H1 (cell line): ENCODE data around the gene KRT81. TPM values are rescaled to one million over a fixed set of nuclear protein-coding genes. Genes with fewer than 3 reads are reported as not detected.

Experiments used
- CTCF ChIA-PET: fragments of 300-600 bp; sonication (Branson Sonifier 250); formaldehyde crosslinking; loops from one replicate; lab custom pipeline; 2021; ENCODE audit not compliant: partially characterized antibody; lab: Charles Lee
- POLR2A ChIA-PET: fragments of 300-600 bp; sonication (Branson Sonifier 250); formaldehyde crosslinking; loops from one replicate; lab custom pipeline; 2021; ENCODE audit warnings: inconsistent platforms; ENCODE audit not compliant: partially characterized antibody; lab: Charles Lee
- DNase-seq, 2 experiments: peaks; one replicate each; pipeline versions ENCODE4 v3.0.0 to v3.0.0-alpha.2; 2010 to 2022; ENCODE audit warnings: low spot score in 2 of 2, low read depth in 1 of 2, mixed read lengths in 1 of 2
- FAIRE-seq: peaks from 2 replicates; lab custom pipeline; 2011; peaks lifted over from hg19 to GRCh38; lab: Jason Lieb, UNC
- H2AFZ ChIP-seq: 2 replicates; pipeline ENCODE4 v1.8.1; 2012; ENCODE audit warnings: low read length, inconsistent platforms
- H2AK5ac ChIP-seq: 2 replicates; pipeline ENCODE4 v1.6.1; 2013; ENCODE audit warnings: low read depth, low read length
- H2BK120ac ChIP-seq: replicated peaks from 2 replicates; pipeline ENCODE3; 2013; ENCODE audit warnings: low read depth, low read length, inconsistent platforms
- H2BK12ac ChIP-seq: 2 replicates; pipeline ENCODE4 v1.6.1; 2013; ENCODE audit warnings: low read depth, low read length
- H2BK15ac ChIP-seq: 2 replicates; pipeline ENCODE4 v1.6.1; 2013; ENCODE audit warnings: low read length
- H2BK20ac ChIP-seq: 2 replicates; pipeline ENCODE4 v1.6.1; 2013; ENCODE audit warnings: low read length
- H2BK5ac ChIP-seq: 2 replicates; pipeline ENCODE4 v1.6.1; 2013; ENCODE audit warnings: low read depth, low read length
- H3K14ac ChIP-seq: 2 replicates; pipeline ENCODE4 v1.6.1; 2013; ENCODE audit warnings: inconsistent platforms; ENCODE audit not compliant: insufficient read length
- H3K18ac ChIP-seq: 2 replicates; pipeline ENCODE4 v1.6.1; 2013; ENCODE audit warnings: low read length; ENCODE audit errors: extremely low read depth
- H3K23ac ChIP-seq: 2 replicates; pipeline ENCODE4 v1.6.1; 2013; ENCODE audit warnings: inconsistent platforms; ENCODE audit not compliant: insufficient read length
- H3K23me2 ChIP-seq: 2 replicates; pipeline ENCODE4 v1.6.1; 2013; ENCODE audit warnings: low read depth, low read length
- H3K27ac ChIP-seq: 2 replicates; pipeline ENCODE4 v1.6.1; 2011; ENCODE audit warnings: low read depth, low read length, inconsistent platforms
- H3K27me3 ChIP-seq, 4 experiments: replicated peaks in 1 of 4; 1 replicate in 1 of 4; 2 replicates in 3 of 4; pipeline versions ENCODE4 v1.6.1 to v1.8.1; 2011 to 2013; ENCODE audit warnings: low read length in 3 of 4, mild to moderate bottlenecking in 3 of 4, inconsistent platforms in 2 of 4, mixed read lengths in 2 of 4, moderate library complexity in 1 of 4; ENCODE audit not compliant: control insufficient read depth in 3 of 4, insufficient read depth in 3 of 4; ENCODE audit errors: extremely low read depth in 1 of 4
- H3K36me3 ChIP-seq, 4 experiments: 2 replicates each; pipeline versions ENCODE4 v1.6.1 to v1.8.1; 2011 to 2013; ENCODE audit warnings: mild to moderate bottlenecking in 4 of 4, low read length in 3 of 4, moderate library complexity in 2 of 4, control low read depth in 1 of 4, inconsistent platforms in 1 of 4; ENCODE audit not compliant: insufficient read depth in 4 of 4, control insufficient read depth in 2 of 4
- H3K4ac ChIP-seq: replicated peaks from 2 replicates; pipeline ENCODE3; 2013; ENCODE audit warnings: low read length, low read depth, mixed read lengths, inconsistent platforms; ENCODE audit not compliant: insufficient read length
- H3K4me1 ChIP-seq, 4 experiments: replicated peaks in 1 of 4; 1 replicate in 1 of 4; 2 replicates in 3 of 4; pipeline versions ENCODE4 v1.6.1 to v1.8.1; 2011 to 2013; ENCODE audit warnings: low read length in 3 of 4, inconsistent platforms in 2 of 4, mixed read lengths in 1 of 4; ENCODE audit not compliant: insufficient read depth in 4 of 4, control insufficient read depth in 3 of 4
- H3K4me2 ChIP-seq, 2 experiments: 2 replicates each; pipeline versions ENCODE4 v1.6.1 to v1.8.1; 2011 to 2013; ENCODE audit warnings: low read depth in 2 of 2, low read length in 2 of 2, control low read depth in 1 of 2, inconsistent platforms in 1 of 2, mild to moderate bottlenecking in 1 of 2; ENCODE audit not compliant: insufficient read depth in 1 of 2
- H3K4me3 ChIP-seq, 4 experiments: fragments of 200-600, 300-600 bp in 1 of 4; sonication (generic), shearing (Covaris generic), sonication (Bioruptor Twin) in 1 of 4; 2 replicates each; pipeline versions ENCODE4 v1.5.1 to v1.8.1; 2011 to 2016; ENCODE audit warnings: low read length in 4 of 4, low read depth in 3 of 4, control low read depth in 2 of 4, inconsistent platforms in 2 of 4, mild to moderate bottlenecking in 2 of 4, mixed read lengths in 1 of 4, moderate library complexity in 1 of 4; ENCODE audit not compliant: insufficient read depth in 2 of 4; ENCODE audit errors: extremely low read depth in 1 of 4
- H3K56ac ChIP-seq: replicated peaks from 2 replicates; pipeline ENCODE3; 2013; ENCODE audit warnings: low read depth, mild to moderate bottlenecking, mixed read lengths, low read length, inconsistent platforms; ENCODE audit not compliant: insufficient read length
- H3K79me1 ChIP-seq: 2 replicates; pipeline ENCODE4 v1.6.1; 2013; ENCODE audit warnings: low read depth, low read length, control low read depth
- H3K79me2 ChIP-seq, 2 experiments: 2 replicates each; pipeline versions ENCODE4 v1.6.1 to v1.8.1; 2012 to 2013; ENCODE audit warnings: low read length in 2 of 2, mild to moderate bottlenecking in 2 of 2, inconsistent platforms in 1 of 2; ENCODE audit not compliant: insufficient read depth in 2 of 2, control insufficient read depth in 1 of 2
- H3K9ac ChIP-seq, 4 experiments: replicated peaks in 1 of 4; 1 replicate in 1 of 4; 2 replicates in 3 of 4; pipeline versions ENCODE4 v1.6.1 to v1.8.1; 2011 to 2013; ENCODE audit warnings: low read depth in 3 of 4, low read length in 3 of 4, control low read depth in 2 of 4, mild to moderate bottlenecking in 2 of 4, moderate library complexity in 2 of 4, inconsistent platforms in 1 of 4; ENCODE audit errors: extremely low read depth in 1 of 4
- H3K9me3 ChIP-seq, 2 experiments: 2 replicates each; pipeline versions ENCODE4 v1.6.1 to v1.8.1; 2012 to 2013; ENCODE audit warnings: mild to moderate bottlenecking in 2 of 2, moderate library complexity in 2 of 2, control low read depth in 1 of 2, inconsistent platforms in 1 of 2, low read depth in 1 of 2, low read length in 1 of 2, mixed read lengths in 1 of 2; ENCODE audit not compliant: insufficient read depth in 2 of 2
- H4K20me1 ChIP-seq, 2 experiments: replicated peaks in 1 of 2; 2 replicates each; pipeline versions ENCODE3 to v1.8.1; 2011 to 2013; ENCODE audit warnings: inconsistent platforms in 2 of 2, low read length in 2 of 2, mild to moderate bottlenecking in 1 of 2; ENCODE audit not compliant: insufficient read depth in 2 of 2, control insufficient read depth in 1 of 2
- H4K5ac ChIP-seq: 2 replicates; pipeline ENCODE4 v1.6.1; 2013; ENCODE audit warnings: low read length, low read depth, mixed read lengths, inconsistent platforms; ENCODE audit not compliant: insufficient read length
- H4K8ac ChIP-seq: 2 replicates; pipeline ENCODE4 v1.8.0; 2013; ENCODE audit warnings: mild to moderate bottlenecking, moderate library complexity, low read length, inconsistent platforms; ENCODE audit not compliant: insufficient read depth; ENCODE audit errors: extremely low read depth
- H4K91ac ChIP-seq: replicated peaks from 2 replicates; pipeline ENCODE3; 2013; ENCODE audit warnings: low read length, mixed read lengths, inconsistent platforms; ENCODE audit not compliant: insufficient read length
- ATF2 ChIP-seq: IDR thresholded peaks from 2 replicates; pipeline ENCODE4 v1.6.1; 2012; ENCODE audit warnings: low read length, inconsistent platforms
- BACH1 ChIP-seq: IDR thresholded peaks from 2 replicates; pipeline ENCODE4 v1.6.1; 2012; ENCODE audit warnings: low read length, improper control_type of control experiment
- CHD2 ChIP-seq: IDR thresholded peaks from 2 replicates; pipeline ENCODE4 v1.6.1; 2012; ENCODE audit warnings: low read length, improper control_type of control experiment
- E2F6 ChIP-seq: IDR thresholded peaks from 2 replicates; pipeline ENCODE4 v1.6.1; 2012; ENCODE audit warnings: inconsistent platforms
- GABPA ChIP-seq: IDR thresholded peaks from 2 replicates; pipeline ENCODE4 v1.6.1; 2011; ENCODE audit warnings: mild to moderate bottlenecking, low read length, moderate library complexity, borderline replicate concordance; ENCODE audit not compliant: insufficient read depth
- HDAC2 ChIP-seq, 2 experiments: fragments of 300-600 bp in 1 of 2; sonication (generic) in 1 of 2; IDR thresholded peaks; 2 replicates each; pipeline ENCODE4 v1.6.1; 2011 to 2012; ENCODE audit warnings: low read depth in 2 of 2, low read length in 2 of 2, mild to moderate bottlenecking in 2 of 2, moderate library complexity in 2 of 2, borderline replicate concordance in 1 of 2, inconsistent platforms in 1 of 2
- RBBP5 ChIP-seq: IDR thresholded peaks from 2 replicates; pipeline ENCODE4 v1.7.1; 2012; ENCODE audit warnings: low read depth, mild to moderate bottlenecking, inconsistent platforms, low read length, moderate library complexity, borderline replicate concordance
- TEAD4 ChIP-seq: IDR thresholded peaks from 2 replicates; pipeline ENCODE4 v1.6.1; 2012; ENCODE audit warnings: low read depth, low read length, inconsistent platforms, mixed read lengths
- WGBS, 2 experiments: shearing (Covaris generic) in 1 of 2; methylation state at CpG; one replicate each; pipeline versions ENCODE4 v1.1.6 to v1.1.7; 2013 to 2015; ENCODE audit warnings: low lambda C conversion rate in 2 of 2, mixed read lengths in 2 of 2, inconsistent platforms in 1 of 2, low coverage in 1 of 2, missing lambda C conversion rate in 1 of 2; ENCODE audit not compliant: insufficient replicate concordance in 2 of 2, insufficient coverage in 1 of 2, insufficient read length in 1 of 2; ENCODE audit errors: extremely low coverage in 1 of 2, missing lambda C conversion rate in 1 of 2; 5-methylcytosine and 5-hydroxymethylcytosine counted together
- polyA plus RNA-seq, 7 experiments: library from polyadenylated mRNA; depleted of rRNA in 3 of 7; stranded (reverse) in 5 of 7; unstranded in 2 of 7; fragments of >200 nt in 5 of 7; fragments of 200-250 nt in 2 of 7; gene quantifications; 1 replicate in 5 of 7; 2 replicates in 1 of 7; 4 replicates in 1 of 7; pipeline versions ENCODE4 v1.2.1 to v1.2.3, GENCODE V29; 2011 to 2013; ENCODE audit warnings: missing spikeins in 2 of 7, mixed read lengths in 2 of 7
- total RNA-seq: library from RNA; stranded (reverse); fragmentation: NEBNext Ultra II Directional; extraction: Animal tissue kit (Norgen Biotek cat#: 25700); gene quantifications from 2 replicates; pipeline ENCODE4 v1.2.1, GENCODE V29; 2021

KRT81 gene
- total and polyA plus RNA-seq, 2 of the 8 experiments (the other 6 are each of a cell fraction or from before 2014, with no cell fraction given), result not detected

GRCh38 chr12:52238207-52238840, 53.0 kb downstream of the KRT81 start:
- 93% methylated on average over 4 of the region's 4 CpGs; no CpG with 5 or more reads in 1 of the 2 experiments for WGBS, 2 experiments
- Histone ChIP-seq H2BK5ac (peak overlapping the region; percentile 32; the same call in 1 of the 2 replicates), H2AK5ac (0 out of 2 replicates have a peak overlapping the region, but pooled peaks have one; percentile 39), H2AFZ (no peak overlapping the region), H3K23ac (no peak overlapping the region), H4K20me1 (no peaks in the 10 kb centered on the region), H3K79me2 (no peaks in the 10 kb centered on the region), H3K27ac (0 out of 2 replicates have a peak overlapping the region, but pooled peaks have one; percentile 0), H2BK15ac (peak overlapping the region; percentile 66), H3K14ac (no peak overlapping the region), H4K5ac (no peak overlapping the region), H3K79me1 (no peaks in the 10 kb centered on the region), H2BK12ac (peak overlapping the region; percentile 78; the same call in 1 of the 2 replicates), H3K9me3 (no peaks in the 10 kb centered on the region), H4K8ac (no peak overlapping the region), H2BK120ac (peak overlapping the region; percentile 62), H3K4me1 (peaks cover 12 to 28% (median 19%) of the 10 kb centered on the region in 4 experiments), H4K91ac (no peak overlapping the region), H3K36me3 (no peaks in the 10 kb centered on the region; a peak in 1 of 8 replicates), H2BK20ac (peak overlapping the region; percentile 87), H3K56ac (no peak overlapping the region), H3K4me2 (peak overlapping the region; percentile 31 to 55; a peak in 3 of 4 replicates), H3K23me2 (peaks cover 5% of the 10 kb centered on the region; the same call in 1 of the 2 replicates), H3K27me3 (peaks cover 0 to 22% (median 7%) of the 10 kb centered on the region in 4 experiments; a peak in 5 of 7 replicates), H3K4ac (no peak overlapping the region), H3K4me3 (no peak overlapping the region), H3K18ac (peak overlapping the region; percentile 71), H3K9ac (no peak overlapping the region)
- CTCF ChIA-PET, result interaction anchor here (0.7 to 17.6 kb wide), 27 partner anchors 8 to 641 kb away, joined by 3 to 151 read pairs (median 6); no protein-coding TSS in a partner anchor
- POLR2A ChIA-PET, result interaction anchor here (1.0 to 1.8 kb wide), 6 partner anchors 9 to 62 kb away, joined by 3 to 12 read pairs (median 4); no protein-coding TSS in a partner anchor
- no peak for FAIRE-seq
- no peak for DNase-seq
- TF ChIP-seq GABPA (no peak), BACH1 (no peak), HDAC2 (IDR thresholded peaks at IDR 0.05; ENCODE audit: borderline replicate concordance in 1 of 2, low read depth in 2 of 2, low read length in 2 of 2) (no peak), CHD2 (no peak), RBBP5 (no peak), TEAD4 (no peak), E2F6 (no peak), ATF2 (no peak)
